Measurements from ENCODE around the gene IGFBP5. TPM values are rescaled to one million over a fixed set of nuclear protein-coding genes. Genes with fewer than 3 reads are reported as not detected.
A peak's percentile ranks its signal among the peaks of the same experiment; 100 is the strongest.

IGFBP5 gene
- total RNA-seq, 2 donors from 2014 or later = 88.5 to 207 TPM

GRCh38 chr2:216717491-216717901 is 22.1 kb upstream of the IGFBP5 start:
- ATAC-seq (peak in 1 of 2 donors; percentile 44), DNase-seq (no peak)
- intact Hi-C loops (cut with DNase I) = no loop called here

GRCh38 chr2:216716109-216716508 is 20.8 kb upstream of the IGFBP5 start:
- ATAC-seq (no peak), DNase-seq (no peak)
- intact Hi-C loops (cut with DNase I) = no loop called here

GRCh38 chr2:216715402-216715974 is 20.1 kb upstream of the IGFBP5 start:
- no peak for DNase-seq
- ATAC-seq = no peak
- intact Hi-C loops (cut with DNase I) = no loop called here

GRCh38 chr2:216714376-216714775 is 19.0 kb upstream of the IGFBP5 start:
- ATAC-seq = no peak
- DNase-seq = no peak
- intact Hi-C loops (cut with DNase I) = no loop called here

GRCh38 chr2:216713691-216714336 is 18.5 kb upstream of the IGFBP5 start:
- intact Hi-C loops (cut with DNase I) = no loop called here
- peak; percentile 53 for DNase-seq
- ATAC-seq = peak; percentile 48 to 73

GRCh38 chr2:216711348-216711747 is 16.0 kb upstream of the IGFBP5 start:
- intact Hi-C loops (cut with DNase I) = no loop called here

GRCh38 chr2:216710551-216711301 is 15.4 kb upstream of the IGFBP5 start:
- intact Hi-C loops (cut with DNase I) = no loop called here
- ATAC-seq (peak; percentile 60 to 88), DNase-seq (no peak)

More at GRCh38 chr2:216711348-216711747, 16.0 kb upstream of the IGFBP5 start:
- DNase-seq = no peak
- ATAC-seq = no peak

- intact Hi-C loops (cut with DNase I) = no loop called here
- DNase-seq = no peak
- ATAC-seq = no peak
Observed at GRCh38 chr2:216702756-216703155, 7.4 kb upstream of the IGFBP5 start.

- ATAC-seq (no peak), DNase-seq (no peak)
- intact Hi-C loops (cut with DNase I) = no loop called here
Observed at GRCh38 chr2:216701544-216701943, 6.2 kb upstream of the IGFBP5 start.

GRCh38 chr2:216700781-216701180 is 5.4 kb upstream of the IGFBP5 start:
- ATAC-seq = no peak
- intact Hi-C loops (cut with DNase I) = no loop called here
- DNase-seq = no peak

- intact Hi-C loops (cut with DNase I) = no loop called here
- DNase-seq (no peak), ATAC-seq (no peak)
Observed at GRCh38 chr2:216700088-216700567, 4.8 kb upstream of the IGFBP5 start.

- intact Hi-C loops (cut with DNase I) = loop anchor here (5.0 to 10.0 kb wide), 6 partner anchors 283 to 1016 kb away; no protein-coding TSS in a partner anchor
- DNase-seq (no peak), ATAC-seq (peak; percentile 23 to 40)
Observed at GRCh38 chr2:216698895-216699294, 3.5 kb upstream of the IGFBP5 start.

GRCh38 chr2:216698293-216698692 is 2.9 kb upstream of the IGFBP5 start:
- DNase-seq = no peak
- ATAC-seq = no peak
- intact Hi-C loops (cut with DNase I) = loop anchor here (5.0 to 10.0 kb wide), 6 partner anchors 284 to 1017 kb away; no protein-coding TSS in a partner anchor

GRCh38 chr2:216696751-216697560 is 1.6 kb upstream of the IGFBP5 start:
- no peak for ATAC-seq
- DNase-seq = no peak
- intact Hi-C loops (cut with DNase I) = loop anchor here (5.0 to 10.0 kb wide), 6 partner anchors 285 to 1018 kb away; no protein-coding TSS in a partner anchor

GRCh38 chr2:216696321-216696720 is 972 bp upstream of the IGFBP5 start:
- ATAC-seq (no peak), DNase-seq (no peak)
- intact Hi-C loops (cut with DNase I) = loop anchor here (5.0 to 10.0 kb wide), 6 partner anchors 286 to 1018 kb away; no protein-coding TSS in a partner anchor

GRCh38 chr2:216694826-216695217 is 527 bp downstream of the IGFBP5 start:
- no peak for ATAC-seq
- no peak for DNase-seq
- intact Hi-C loops (cut with DNase I) = loop anchor here (2.0 to 10.0 kb wide), 7 partner anchors 287 to 1020 kb away; no protein-coding TSS in a partner anchor

GRCh38 chr2:216694082-216694825 is 1.1 kb downstream of the IGFBP5 start:
- ATAC-seq (peak; percentile 17 to 24), DNase-seq (peak; percentile 63)
- intact Hi-C loops (cut with DNase I) = loop anchor here (2.0 to 10.0 kb wide), 2 partner anchors 1019 to 1021 kb away; no protein-coding TSS in a partner anchor

GRCh38 chr2:216693414-216694080 is 1.8 kb downstream of the IGFBP5 start:
- intact Hi-C loops (cut with DNase I) = loop anchor here (2.0 to 10.0 kb wide), 2 partner anchors 1019 to 1021 kb away; no protein-coding TSS in a partner anchor
- no peak for ATAC-seq
- no peak for DNase-seq

Measured in left cardiac atrium (tissue), 4 donors.